Measurements from ENCODE around the gene MUC20.
"Not testable (repeated sequence)": the region's sequence is repeated elsewhere in the genome, so short reads cannot be mapped to it uniquely, and the experiment has no call there.

MUC20 gene

GRCh38 chr3:195711091-195711812, 9.5 kb upstream of the MUC20 start:
- FAIRE-seq, result not testable (repeated sequence)

- no peak for FAIRE-seq
Observed at GRCh38 chr3:195711813-195712534, 8.8 kb upstream of the MUC20 start.

GRCh38 chr3:195712535-195712910, 8.3 kb upstream of the MUC20 start:
- FAIRE-seq, result not testable (repeated sequence)

- FAIRE-seq, result not testable (repeated sequence)
Observed at GRCh38 chr3:195713150-195713549, 7.6 kb upstream of the MUC20 start.

- no peak for FAIRE-seq
Observed at GRCh38 chr3:195714380-195715011, 6.3 kb upstream of the MUC20 start.

- no peak for FAIRE-seq
Observed at GRCh38 chr3:195715134-195715533, 5.6 kb upstream of the MUC20 start.

GRCh38 chr3:195715583-195716266, 5.1 kb upstream of the MUC20 start:
- FAIRE-seq, result no peak

- FAIRE-seq, result no peak
Observed at GRCh38 chr3:195717416-195717815, 3.4 kb upstream of the MUC20 start.

- FAIRE-seq, result no peak
Observed at GRCh38 chr3:195717852-195718476, 2.8 kb upstream of the MUC20 start.

- no peak for FAIRE-seq
Observed at GRCh38 chr3:195718477-195718984, 2.2 kb upstream of the MUC20 start.

- not testable (repeated sequence) for FAIRE-seq
Observed at GRCh38 chr3:195719514-195720254, 1.1 kb upstream of the MUC20 start.

- not testable (repeated sequence) for FAIRE-seq
Observed at GRCh38 chr3:195722139-195722995, 1.6 kb downstream of the MUC20 start.

- FAIRE-seq, result not testable (repeated sequence)
Observed at GRCh38 chr3:195722996-195723345, 2.2 kb downstream of the MUC20 start.

- FAIRE-seq, result not testable (repeated sequence)
Observed at GRCh38 chr3:195724363-195724762, 3.6 kb downstream of the MUC20 start.

GRCh38 chr3:195725916-195726740, 5.3 kb downstream of the MUC20 start:
- FAIRE-seq, result not testable (repeated sequence)

GRCh38 chr3:195727606-195728195, 6.9 kb downstream of the MUC20 start:
- FAIRE-seq, result no peak

- not testable (repeated sequence) for FAIRE-seq
Observed at GRCh38 chr3:195728789-195729188, 8.0 kb downstream of the MUC20 start.

GRCh38 chr3:195729476-195730251, 8.9 kb downstream of the MUC20 start:
- FAIRE-seq, result no peak
